T-cell (primary cell): ENCODE results near the gene UBE2L5. TPM values are rescaled to one million over a fixed set of nuclear protein-coding genes. Genes with fewer than 3 reads are reported as not detected.

Experiments used
- ATAC-seq, 4 experiments: fragments of 200-7000 bp in 3 of 4; fragments of 150-1000 bp in 1 of 4; cut with Tn5 transposase; replicated peaks in 1 of 4; 1 replicate in 3 of 4; 2 replicates in 1 of 4; pipeline ENCODE4 v1.10.0; 2021; ENCODE audit warnings: moderate library complexity in 3 of 4, mild to moderate bottlenecking in 2 of 4, moderate number of reproducible peaks in 1 of 4
- CTCF ChIA-PET, 2 donors: fragments of 300-600 bp; sonication (Branson Sonifier 250); formaldehyde crosslinking; loops; one replicate each; lab custom pipeline; 2022; ENCODE audit warnings: antibody characterized with exemption in 2 of 2; lab: Charles Lee
- POLR2A ChIA-PET, 2 donors: fragments of 300-600 bp; sonication (Branson Sonifier 250); formaldehyde crosslinking; loops; one replicate each; lab custom pipeline; 2022; ENCODE audit warnings: antibody characterized with exemption in 2 of 2; lab: Charles Lee
- DNase-seq, 35 experiments: peaks; one replicate each; pipeline versions ENCODE4 v3.0.0 to v3.0.0-alpha.2; 2013 to 2023
- H3K27ac ChIP-seq: one replicate; pipeline ENCODE4 v1.5.1; 2013; ENCODE audit warnings: low read length
- H3K27me3 ChIP-seq, 2 experiments: replicated peaks in 1 of 2; 1 replicate in 1 of 2; 2 replicates in 1 of 2; pipeline versions ENCODE4 v1.6.1 to v1.7.0; 2013; ENCODE audit warnings: low read length in 1 of 2, mixed read lengths in 1 of 2; ENCODE audit not compliant: control insufficient read depth in 2 of 2, insufficient read depth in 2 of 2; ENCODE audit errors: extremely low read depth in 1 of 2
- H3K36me3 ChIP-seq, 2 donors: 1 replicate in 1 of 2; 2 replicates in 1 of 2; pipeline versions ENCODE4 v1.6.1 to v1.7.0; 2013; ENCODE audit warnings: low read length in 1 of 2; ENCODE audit not compliant: control insufficient read depth in 2 of 2, insufficient read depth in 1 of 2; ENCODE audit errors: extremely low read depth in 1 of 2
- H3K4me1 ChIP-seq, 2 experiments: 1 replicate in 1 of 2; 2 replicates in 1 of 2; pipeline versions ENCODE4 v1.6.1 to v1.7.0; 2013; ENCODE audit warnings: low read length in 2 of 2, mixed read lengths in 1 of 2; ENCODE audit not compliant: insufficient read depth in 2 of 2, control insufficient read depth in 1 of 2; ENCODE audit errors: extremely low read depth in 1 of 2
- H3K4me3 ChIP-seq, 2 donors: 1 replicate in 1 of 2; 2 replicates in 1 of 2; pipeline versions ENCODE4 v1.5.1 to v1.7.0; 2013; ENCODE audit warnings: mild to moderate bottlenecking in 2 of 2, low read length in 1 of 2, moderate library complexity in 1 of 2; ENCODE audit not compliant: control insufficient read depth in 1 of 2; ENCODE audit errors: extremely low read depth in 1 of 2
- H3K9me3 ChIP-seq: 2 replicates; pipeline ENCODE4 v1.7.0; 2013
- H3K27ac Mint-ChIP-seq, 2 donors: one replicate each; pipeline ENCODE4 v1.8.0; 2020 to 2021; ENCODE audit warnings: mild to moderate bottlenecking in 2 of 2, mixed read lengths in 2 of 2
- H3K27me3 Mint-ChIP-seq, 2 donors: one replicate each; pipeline ENCODE4 v1.8.0; 2021 to 2022; ENCODE audit warnings: mixed read lengths in 2 of 2
- H3K36me3 Mint-ChIP-seq: one replicate; pipeline ENCODE4 v1.8.0; 2021; ENCODE audit warnings: mixed read lengths
- H3K4me1 Mint-ChIP-seq, 3 donors: one replicate each; pipeline ENCODE4 v1.8.0; 2020 to 2022; ENCODE audit warnings: mixed read lengths in 3 of 3, mild to moderate bottlenecking in 1 of 3
- H3K4me3 Mint-ChIP-seq, 3 donors: one replicate each; pipeline ENCODE4 v1.8.0; 2020 to 2022; ENCODE audit warnings: mild to moderate bottlenecking in 3 of 3, mixed read lengths in 3 of 3, moderate library complexity in 3 of 3
- H3K9me3 Mint-ChIP-seq, 3 donors: one replicate each; pipeline ENCODE4 v1.8.0; 2020 to 2022; ENCODE audit warnings: mixed read lengths in 3 of 3
- WGBS: methylation state at CpG from one replicate; pipeline ENCODE4 v1.1.5; 2013; ENCODE audit warnings: missing lambda C conversion rate; ENCODE audit not compliant: insufficient coverage; 5-methylcytosine and 5-hydroxymethylcytosine counted together
- total RNA-seq, 35 experiments: library from RNA in 6 of 35; stranded (reverse) in 6 of 35; fragments of 120-200 nt in 1 of 35; gene quantifications; one replicate each; pipeline versions ENCODE4 v1.2.1 to v1.2.4 and lab custom pipeline; 2013 to 2026

UBE2L5 gene
- total RNA-seq, 5 donors from 2014 or later (not counting 1 experiment from before 2014, with no cell fraction given), result 0.33 TPM; not detected in 4

DNA sequence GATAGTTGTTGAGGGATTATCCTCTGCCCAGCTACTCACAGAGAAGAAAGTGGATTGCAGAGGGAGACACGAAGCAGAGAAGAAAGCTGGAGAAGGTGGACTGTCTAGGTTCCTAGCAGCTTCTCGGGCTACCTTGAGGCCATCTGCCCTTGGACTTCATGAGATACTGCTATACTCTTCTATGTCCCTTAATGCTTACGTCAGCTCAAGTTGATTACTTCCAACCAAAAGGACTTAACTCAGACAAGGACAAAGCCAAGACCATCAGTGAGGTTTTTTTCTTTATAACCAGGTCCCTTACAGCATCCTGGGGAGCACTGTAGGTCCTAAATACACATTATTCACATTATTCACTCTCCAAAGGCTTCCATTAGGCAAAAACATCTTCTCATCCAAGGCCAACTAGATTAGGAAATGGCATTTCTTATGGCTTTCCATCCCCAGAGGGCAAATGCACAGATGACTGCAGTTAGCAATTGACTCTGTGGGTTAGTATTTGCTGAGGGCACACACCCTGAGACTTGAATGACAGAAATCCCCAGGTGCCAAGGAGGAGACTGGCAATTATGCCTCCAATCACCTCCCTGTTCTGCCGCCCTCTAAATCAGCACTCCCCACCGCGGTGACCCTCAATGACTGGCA is 4.1 kb upstream of the UBE2L5 start:
- Mint-ChIP-seq H3K4me1 (peaks cover 28 to 47% (median 31%) of the 10 kb centered on the region in 3 donors), H3K9me3 (no peaks in the 10 kb centered on the region), H3K4me3 (no peak overlapping the region), H3K36me3 (no peaks in the 10 kb centered on the region), H3K27ac (peak overlapping the region in 1 of 2 donors; percentile 89), H3K27me3 (no peaks in the 10 kb centered on the region)
- Histone ChIP-seq H3K9me3 (no peaks in the 10 kb centered on the region), H3K27ac (no peak overlapping the region), H3K4me1 (peaks cover 6 to 10% of the 10 kb centered on the region in 2 experiments), H3K36me3 (no peaks in the 10 kb centered on the region), H3K27me3 (no peaks in the 10 kb centered on the region), H3K4me3 (no peak overlapping the region)
- WGBS, result 90% methylated on average over 2 of the region's 6 CpGs
- POLR2A ChIA-PET, result interaction anchor here in 1 of 2 donors (0.6 kb wide), 1 partner anchor 118 kb away, joined by 3 read pairs; no protein-coding TSS in a partner anchor
- DNase-seq, result no peak
- CTCF ChIA-PET, result interaction anchor here in 1 of 2 donors (1.2 kb wide), 1 partner anchor 13 kb away, joined by 3 read pairs; no protein-coding TSS in a partner anchor
- ATAC-seq, result no peak

DNA sequence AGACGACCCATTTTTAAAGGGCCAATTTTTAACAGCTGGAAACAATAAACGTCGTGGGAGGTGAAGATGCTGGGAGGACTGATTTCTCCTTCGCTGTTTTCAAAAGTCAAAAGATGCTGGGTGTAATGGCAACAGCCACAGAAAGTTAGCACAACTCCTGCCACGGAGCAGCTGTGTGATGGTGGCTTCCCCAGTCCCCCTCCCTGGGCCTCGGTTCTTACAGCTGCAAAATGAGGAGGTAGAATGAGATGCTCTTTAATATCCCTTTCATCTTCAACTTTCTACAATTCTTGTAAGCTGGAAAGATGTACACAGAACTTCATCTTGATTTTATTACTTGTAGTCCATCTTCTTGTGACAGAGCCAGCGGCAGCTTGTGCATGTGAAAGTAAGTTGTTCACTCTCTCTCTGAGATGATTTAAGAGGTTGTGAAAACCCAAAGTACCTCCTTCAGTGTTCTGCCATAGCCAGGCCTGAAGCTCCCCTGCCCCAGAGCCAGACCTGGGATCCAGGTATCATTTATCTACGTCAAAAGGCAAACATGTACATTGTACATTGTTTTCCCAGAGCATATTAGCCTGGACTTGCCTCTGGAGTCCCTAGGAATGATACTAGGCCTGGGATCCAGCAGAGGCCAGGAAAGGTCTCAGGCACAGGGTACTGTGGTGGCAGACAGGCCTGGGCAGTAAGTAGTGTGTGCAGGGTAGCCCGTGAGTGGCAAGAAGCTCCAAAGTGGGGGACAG is 3.4 kb upstream of the UBE2L5 start:
- Histone ChIP-seq H3K36me3 (no peaks in the 10 kb centered on the region), H3K27me3 (no peaks in the 10 kb centered on the region), H3K4me3 (no peak overlapping the region), H3K27ac (no peak overlapping the region), H3K9me3 (no peaks in the 10 kb centered on the region), H3K4me1 (peaks cover 6 to 10% of the 10 kb centered on the region in 2 experiments)
- WGBS, result 100% methylated on average over 2 of the region's 9 CpGs
- H3K27me3 Mint-ChIP-seq, result no peaks in the 10 kb centered on the region
- CTCF ChIA-PET, result interaction anchor here in 1 of 2 donors (0.6 kb wide), 1 partner anchor 66 kb away, joined by 3 read pairs; no protein-coding TSS in a partner anchor
- no peak overlapping the region for H3K4me3 Mint-ChIP-seq
- DNase-seq (no peak), ATAC-seq (no peak)
- no peaks in the 10 kb centered on the region for H3K36me3 Mint-ChIP-seq
- POLR2A ChIA-PET, result interaction anchor here in 1 of 2 donors (0.6 kb wide), 1 partner anchor 119 kb away, joined by 3 read pairs; no protein-coding TSS in a partner anchor
- H3K27ac Mint-ChIP-seq, result peak overlapping the region; percentile 2 to 89
- H3K4me1 Mint-ChIP-seq, result peaks cover 28 to 43% (median 31%) of the 10 kb centered on the region in 3 donors
- H3K9me3 Mint-ChIP-seq, result no peaks in the 10 kb centered on the region

DNA sequence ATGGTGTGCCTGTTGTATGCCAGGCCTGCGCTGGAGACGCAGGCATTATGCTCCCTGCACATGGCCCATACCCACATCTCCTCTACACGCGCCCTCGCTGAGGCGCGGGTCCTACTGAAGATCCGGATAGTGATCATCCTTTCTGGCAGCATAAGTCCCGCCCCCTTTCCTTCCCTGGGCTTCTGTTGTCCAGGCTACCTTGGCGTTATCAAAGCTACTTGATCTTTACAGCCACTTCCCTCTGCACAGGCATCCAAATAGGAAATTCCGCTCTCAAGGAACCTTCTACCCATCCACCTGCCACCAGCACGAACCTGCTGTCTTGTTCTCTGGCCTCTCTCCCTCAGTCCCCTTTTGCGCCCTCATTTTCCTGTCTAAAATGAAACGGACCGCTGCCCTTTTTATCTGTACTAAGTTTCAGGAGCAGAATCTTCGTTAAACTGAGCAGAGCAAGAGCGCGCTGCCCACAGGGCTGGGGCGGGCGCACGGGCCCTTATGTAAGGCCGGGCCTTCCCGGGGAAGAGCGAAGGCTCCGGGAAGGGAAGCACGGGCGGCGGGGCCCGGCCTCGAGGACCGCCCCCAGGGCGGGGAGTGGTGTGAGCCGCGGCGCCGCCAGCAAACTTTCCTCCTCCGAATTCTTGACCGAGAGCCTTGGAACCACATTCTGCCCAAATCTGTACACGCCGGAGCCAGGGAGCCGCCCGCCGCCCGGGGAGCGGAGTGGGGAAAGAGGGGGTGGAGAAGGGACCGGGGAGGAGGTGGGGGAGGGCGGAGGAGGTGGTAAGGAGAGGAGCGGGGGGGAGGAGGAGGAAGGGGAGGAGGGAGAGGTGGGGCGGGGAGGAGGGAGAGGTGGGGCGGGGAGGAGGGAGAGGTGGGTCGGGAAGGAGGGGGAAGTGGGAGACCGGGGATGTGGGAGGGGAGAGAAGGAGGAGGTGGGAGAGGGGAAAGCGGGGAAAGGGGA is 920 bp upstream of the UBE2L5 start:
- ChIA-PET CTCF (interaction anchor here (0.6 to 1.3 kb wide), 7 partner anchors 13 to 289 kb away, joined by 3 to 8 read pairs (median 3); no protein-coding TSS in a partner anchor), POLR2A (interaction anchor here (0.6 to 0.8 kb wide), 5 partner anchors 26 to 733 kb away, joined by 3 to 4 read pairs (median 3); no protein-coding TSS in a partner anchor)
- Histone ChIP-seq H3K36me3 (no peaks in the 10 kb centered on the region), H3K27ac (no peak overlapping the region), H3K4me3 (peak overlapping the region; percentile 41 to 62), H3K27me3 (no peaks in the 10 kb centered on the region), H3K4me1 (peaks cover 6 to 10% of the 10 kb centered on the region in 2 experiments), H3K9me3 (no peaks in the 10 kb centered on the region)
- no peaks in the 10 kb centered on the region for H3K9me3 Mint-ChIP-seq
- ATAC-seq (peak; percentile 19 to 53 (median 44)), DNase-seq (peak in 14 of 35 experiments; percentile 5 to 45 (median 20))
- no peaks in the 10 kb centered on the region for H3K36me3 Mint-ChIP-seq
- H3K27ac Mint-ChIP-seq, result peak overlapping the region; percentile 75 to 89
- WGBS, result 35% methylated on average over 33 of the region's 53 CpGs
- H3K4me3 Mint-ChIP-seq, result peak overlapping the region; percentile 76 to 84 (median 76)
- no peaks in the 10 kb centered on the region for H3K27me3 Mint-ChIP-seq
- peaks cover 23 to 29% (median 25%) of the 10 kb centered on the region in 3 donors for H3K4me1 Mint-ChIP-seq

DNA sequence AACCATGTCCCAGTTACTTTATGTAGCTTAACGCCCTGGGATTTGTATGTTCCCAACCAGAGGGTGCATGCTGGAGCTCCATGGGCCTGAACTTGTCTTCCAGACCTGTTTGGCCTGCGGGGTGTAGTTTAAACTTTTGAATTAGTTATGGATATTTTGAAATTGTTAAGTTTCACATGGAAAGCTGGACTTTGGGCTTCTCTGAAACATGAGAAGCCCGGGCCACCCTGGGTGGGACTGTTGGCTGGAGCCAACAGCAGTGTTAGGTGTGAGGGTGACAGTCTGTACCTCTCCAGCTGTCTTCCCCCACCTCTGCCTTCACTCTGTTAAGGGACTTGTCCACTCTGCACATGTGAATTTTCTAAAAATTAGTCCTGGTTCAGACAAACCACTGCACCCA is 1.6 kb downstream of the UBE2L5 start:
- Mint-ChIP-seq H3K36me3 (no peaks in the 10 kb centered on the region), H3K4me3 (no peak overlapping the region), H3K27ac (no peak overlapping the region), H3K4me1 (peaks cover 17 to 21% (median 19%) of the 10 kb centered on the region in 3 donors), H3K27me3 (no peaks in the 10 kb centered on the region), H3K9me3 (no peaks in the 10 kb centered on the region)
- no peaks in the 10 kb centered on the region for H3K36me3 ChIP-seq
- WGBS, result 100% methylated on average over 2 of the region's 3 CpGs
- no peaks in the 10 kb centered on the region for H3K9me3 ChIP-seq
- no peak overlapping the region for H3K4me3 ChIP-seq
- no peaks in the 10 kb centered on the region for H3K27me3 ChIP-seq
- peaks cover 6 to 10% of the 10 kb centered on the region in 2 experiments for H3K4me1 ChIP-seq
- ChIA-PET POLR2A (interaction anchor here in 1 of 2 donors (0.7 kb wide), 1 partner anchor 51 kb away, joined by 4 read pairs; no protein-coding TSS in a partner anchor), CTCF (interaction anchor here in 1 of 2 donors (1.0 kb wide), 1 partner anchor 116 kb away, joined by 3 read pairs; no protein-coding TSS in a partner anchor)
- DNase-seq (no peak), ATAC-seq (no peak)
- H3K27ac ChIP-seq, result no peak overlapping the region

DNA sequence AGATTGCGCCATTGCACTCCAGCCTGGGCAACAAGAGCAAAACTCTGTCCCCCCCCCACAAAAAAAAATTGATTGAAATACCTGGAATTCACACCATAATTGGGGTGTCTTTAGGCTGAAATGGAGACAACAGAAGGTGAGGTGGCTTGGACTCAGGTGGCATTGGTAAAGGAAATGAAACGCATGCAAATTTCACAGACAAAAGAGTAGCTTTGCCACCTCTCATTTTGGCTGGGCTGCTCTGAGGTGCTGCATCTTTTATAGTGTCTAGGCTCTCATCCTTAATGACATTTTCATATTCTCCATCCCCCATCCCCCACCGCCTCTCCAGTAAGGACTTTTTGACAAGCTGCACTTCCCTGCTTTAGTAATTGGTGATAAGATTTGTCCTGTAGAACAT is 6.9 kb downstream of the UBE2L5 start:
- ATAC-seq (no peak), DNase-seq (no peak)
- CTCF ChIA-PET, result interaction anchor here in 1 of 2 donors (0.7 kb wide), 1 partner anchor 180 kb away, joined by 3 read pairs; no protein-coding TSS in a partner anchor
- Mint-ChIP-seq H3K27me3 (no peaks in the 10 kb centered on the region), H3K36me3 (no peaks in the 10 kb centered on the region), H3K27ac (no peak overlapping the region), H3K4me1 (peaks cover 6 to 27% (median 24%) of the 10 kb centered on the region in 3 donors), H3K4me3 (no peak overlapping the region), H3K9me3 (no peaks in the 10 kb centered on the region)
- Histone ChIP-seq H3K27ac (no peak overlapping the region), H3K9me3 (no peaks in the 10 kb centered on the region), H3K4me1 (peaks cover 0 to 2% of the 10 kb centered on the region in 2 experiments), H3K27me3 (no peaks in the 10 kb centered on the region), H3K4me3 (no peak overlapping the region), H3K36me3 (no peaks in the 10 kb centered on the region)
- WGBS, result no CpG with 5 or more reads among the region's 3 CpGs
- POLR2A ChIA-PET, result no interaction called here
